Activated CD8-positive, alpha-beta memory T cell treated with anti-CD3 and anti-CD28 coated beads, Interleukin-2, amount 10 ng/mL, durations not matched to agents 7 days and 5 days (primary cell): Measurements from ENCODE around the gene SNRNP35. TPM values are rescaled to one million over a fixed set of nuclear protein-coding genes. Genes with fewer than 3 reads are reported as not detected.
"Not testable (repeated sequence)": the region's sequence is repeated elsewhere in the genome, so short reads cannot be mapped to it uniquely, and the experiment has no call there.

ENCODE experiments used
- ATAC-seq: fragments of 150-1000 bp; cut with Tn5 transposase; one replicate; pipeline ENCODE4 v1.10.0; 2021; ENCODE audit warnings: moderate library complexity
- CTCF ChIA-PET: fragments of 350-600 bp; sonication (Branson Sonifier 250); formaldehyde crosslinking; loops from one replicate; lab custom pipeline; 2021; ENCODE audit warnings: antibody characterized with exemption; lab: Charles Lee
- DNase-seq: peaks from one replicate; pipeline ENCODE4 v3.0.0-alpha.2; 2020
- H3K27ac Mint-ChIP-seq: one replicate; pipeline ENCODE4 v1.8.0; 2021; ENCODE audit warnings: mild to moderate bottlenecking, mixed read lengths
- H3K27me3 Mint-ChIP-seq: one replicate; pipeline ENCODE4 v1.8.0; 2021; ENCODE audit warnings: mixed read lengths
- H3K36me3 Mint-ChIP-seq: one replicate; pipeline ENCODE4 v1.8.0; 2021; ENCODE audit warnings: mild to moderate bottlenecking, mixed read lengths
- H3K4me1 Mint-ChIP-seq: one replicate; pipeline ENCODE4 v1.8.0; 2021; ENCODE audit warnings: mixed read lengths
- H3K4me3 Mint-ChIP-seq: one replicate; pipeline ENCODE4 v1.8.0; 2021; ENCODE audit warnings: mild to moderate bottlenecking, moderate library complexity, mixed read lengths
- H3K9me3 Mint-ChIP-seq: one replicate; pipeline ENCODE4 v1.8.0; 2022; ENCODE audit warnings: low read depth, mixed read lengths
- total RNA-seq, 2 experiments: library from RNA; stranded (reverse); gene quantifications; one replicate each; pipeline ENCODE4 v1.2.3, GENCODE V29; 2021

Gene SNRNP35
- total RNA-seq, 2 experiments from 2014 or later = 31.0 to 32.1 TPM

- H3K4me1 Mint-ChIP-seq = no peaks in the 10 kb centered on the region
- H3K27ac Mint-ChIP-seq = no peak overlapping the region
- DNase-seq = no peak
- no peaks in the 10 kb centered on the region for H3K9me3 Mint-ChIP-seq
- no peak overlapping the region for H3K4me3 Mint-ChIP-seq
- no peaks in the 10 kb centered on the region for H3K36me3 Mint-ChIP-seq
- H3K27me3 Mint-ChIP-seq = no peaks in the 10 kb centered on the region
- ATAC-seq = no peak
- CTCF ChIA-PET = no interaction called here
Observed at GRCh38 chr12:123502163-123502704, 44.3 kb downstream of the SNRNP35 start.

- Mint-ChIP-seq H3K27me3 (no peaks in the 10 kb centered on the region), H3K27ac (no peak overlapping the region), H3K4me1 (no peaks in the 10 kb centered on the region), H3K9me3 (no peaks in the 10 kb centered on the region), H3K36me3 (no peaks in the 10 kb centered on the region), H3K4me3 (no peak overlapping the region)
- CTCF ChIA-PET = no interaction called here
- DNase-seq (no peak), ATAC-seq (no peak)
Observed at GRCh38 chr12:123506059-123506842, 48.3 kb downstream of the SNRNP35 start.

- no peaks in the 10 kb centered on the region for H3K4me1 Mint-ChIP-seq
- DNase-seq = no peak
- no peaks in the 10 kb centered on the region for H3K9me3 Mint-ChIP-seq
- H3K27ac Mint-ChIP-seq = no peak overlapping the region
- ATAC-seq = no peak
- H3K4me3 Mint-ChIP-seq = no peak overlapping the region
- CTCF ChIA-PET = no interaction called here
- no peaks in the 10 kb centered on the region for H3K36me3 Mint-ChIP-seq
- H3K27me3 Mint-ChIP-seq = no peaks in the 10 kb centered on the region
Observed at GRCh38 chr12:123506843-123507236, 48.9 kb downstream of the SNRNP35 start.

- Mint-ChIP-seq H3K27ac (no peak overlapping the region), H3K36me3 (no peaks in the 10 kb centered on the region), H3K27me3 (no peaks in the 10 kb centered on the region), H3K9me3 (no peaks in the 10 kb centered on the region), H3K4me1 (no peaks in the 10 kb centered on the region), H3K4me3 (no peak overlapping the region)
- CTCF ChIA-PET = no interaction called here
- no peak for DNase-seq
- ATAC-seq = peak; percentile 35
Observed at GRCh38 chr12:123512838-123513665, 55.1 kb downstream of the SNRNP35 start.

GRCh38 chr12:123513805-123514204, 55.9 kb downstream of the SNRNP35 start:
- ATAC-seq = peak; percentile 27
- Mint-ChIP-seq H3K4me3 (no peak overlapping the region), H3K9me3 (no peaks in the 10 kb centered on the region), H3K27me3 (no peaks in the 10 kb centered on the region), H3K4me1 (no peaks in the 10 kb centered on the region), H3K36me3 (no peaks in the 10 kb centered on the region), H3K27ac (no peak overlapping the region)
- CTCF ChIA-PET = no interaction called here
- DNase-seq = no peak

- H3K9me3 Mint-ChIP-seq, H3K27me3 Mint-ChIP-seq, H3K4me3 Mint-ChIP-seq, CTCF ChIA-PET, DNase-seq, H3K4me1 Mint-ChIP-seq, ATAC-seq, H3K36me3 Mint-ChIP-seq, H3K27ac Mint-ChIP-seq: not testable (repeated sequence)
Observed at GRCh38 chr12:123514582-123515221, 56.8 kb downstream of the SNRNP35 start.

GRCh38 chr12:123516216-123516780, 58.4 kb downstream of the SNRNP35 start:
- ATAC-seq (no peak), DNase-seq (no peak)
- H3K27me3 Mint-ChIP-seq = no peaks in the 10 kb centered on the region
- no peaks in the 10 kb centered on the region for H3K36me3 Mint-ChIP-seq
- no peak overlapping the region for H3K4me3 Mint-ChIP-seq
- CTCF ChIA-PET = no interaction called here
- H3K4me1 Mint-ChIP-seq = no peaks in the 10 kb centered on the region
- H3K27ac Mint-ChIP-seq = no peak overlapping the region
- no peaks in the 10 kb centered on the region for H3K9me3 Mint-ChIP-seq

Other genes starting within 250 kb of the SNRNP35 start
- 100 to 1,000 TPM; 129 to 186 TPM for gene MPHOSPH9, start 225.0 kb upstream of the SNRNP35 start, total RNA-seq
- 10 to 100 TPM; 29.5 to 31.7 TPM for gene MTRFR, start 224.7 kb upstream of the SNRNP35 start, total RNA-seq
- 10 to 100 TPM; 30.5 to 48.5 TPM for gene CDK2AP1, start 186.3 kb upstream of the SNRNP35 start, total RNA-seq
- 10 to 100 TPM; 35.7 to 45.3 TPM for gene SBNO1, start 93.3 kb upstream of the SNRNP35 start, total RNA-seq
- 10 to 100 TPM; 76.3 to 79.3 TPM for gene KMT5A, start 74.0 kb upstream of the SNRNP35 start, total RNA-seq
- 10 to 100 TPM in 1 of 2 experiments, 1 to 10 TPM in 1; 6.3 to 11.3 TPM for gene RILPL2, start 21.5 kb upstream of the SNRNP35 start, total RNA-seq
- gene RILPL1, start 75.6 kb downstream of the SNRNP35 start, total RNA-seq = 1 to 10 TPM; 1.5 TPM
- gene TMED2, start 126.4 kb downstream of the SNRNP35 start, total RNA-seq = 100 to 1,000 TPM; 132 to 172 TPM
- 10 to 100 TPM; 46.8 to 51.0 TPM for gene DDX55, start 144.0 kb downstream of the SNRNP35 start, total RNA-seq
- 10 to 100 TPM; 60.3 to 76.4 TPM for gene EIF2B1, start 175.5 kb downstream of the SNRNP35 start, total RNA-seq
- gene GTF2H3, start 175.7 kb downstream of the SNRNP35 start, total RNA-seq = 10 to 100 TPM; 46.1 to 49.6 TPM
- gene TCTN2, start 213.0 kb downstream of the SNRNP35 start, total RNA-seq = 1 to 10 TPM; 2.6 to 2.9 TPM